K562 treated with DMSO at 1 percent for 12 hours (cell line): ENCODE measurements around the gene CMTM1. TPM values are rescaled to one million over a fixed set of nuclear protein-coding genes. Genes with fewer than 3 reads are reported as not detected.

Experiments used
- total RNA-seq: library from RNA; unstranded; fragments of 300-600 nt; gene quantifications from 2 replicates; pipeline ENCODE4 v1.2.3, GENCODE V29; 2022; ENCODE audit not compliant: insufficient read depth

CMTM1 gene, protein sequence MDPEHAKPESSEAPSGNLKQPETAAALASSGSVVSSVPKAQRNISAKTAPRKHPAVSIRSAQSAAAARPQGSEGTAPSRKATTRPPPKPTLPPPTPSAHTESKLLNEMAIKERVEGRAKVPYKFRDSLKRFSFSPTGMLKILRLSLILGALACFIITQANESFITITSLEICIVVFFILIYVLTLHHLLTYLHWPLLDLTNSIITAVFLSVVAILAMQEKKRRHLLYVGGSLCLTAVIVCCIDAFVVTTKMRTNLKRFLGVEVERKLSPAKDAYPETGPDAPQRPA
- total RNA-seq, result 1.9 and 2.2 TPM in 2 replicates

DNA sequence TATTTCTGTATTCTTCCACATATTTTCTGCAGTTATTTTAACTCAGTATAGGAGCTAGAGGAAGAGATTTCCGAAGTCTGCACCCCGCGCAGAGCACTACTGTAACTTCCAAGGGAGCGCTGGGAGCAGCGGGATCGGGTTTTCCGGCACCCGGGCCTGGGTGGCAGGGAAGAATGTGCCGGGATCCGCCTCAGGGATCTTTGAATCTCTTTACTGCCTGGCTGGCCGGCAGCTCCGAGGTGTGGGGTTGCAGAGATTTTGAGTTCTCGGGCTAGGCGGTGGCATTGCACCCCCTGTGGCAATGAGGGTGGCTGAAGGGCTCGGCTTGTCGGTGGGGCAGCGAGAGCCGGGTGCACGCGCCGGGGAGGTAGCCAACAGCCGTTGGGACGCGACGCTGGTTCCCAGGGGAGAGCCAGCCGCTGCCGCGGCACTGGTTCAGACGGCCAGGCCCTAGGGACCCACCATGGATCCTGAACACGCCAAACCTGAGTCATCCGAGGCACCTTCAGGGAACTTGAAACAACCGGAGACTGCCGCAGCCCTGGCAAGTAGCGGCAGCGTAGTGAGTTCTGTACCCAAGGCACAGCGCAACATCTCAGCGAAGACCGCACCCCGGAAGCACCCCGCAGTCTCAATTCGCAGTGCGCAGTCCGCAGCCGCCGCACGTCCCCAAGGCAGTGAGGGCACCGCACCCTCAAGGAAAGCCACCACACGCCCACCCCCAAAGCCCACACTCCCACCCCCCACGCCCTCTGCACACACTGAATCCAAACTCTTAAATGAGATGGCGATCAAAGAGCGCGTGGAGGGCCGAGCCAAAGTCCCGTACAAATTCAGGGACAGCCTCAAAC lies at the start of gene CMTM1:
Gene CMTM1, plus strand, starts transcription at position 389 of the 851 bp plus-strand sequence. Its CDS starts 75 bp downstream, at position 464.

DNA sequence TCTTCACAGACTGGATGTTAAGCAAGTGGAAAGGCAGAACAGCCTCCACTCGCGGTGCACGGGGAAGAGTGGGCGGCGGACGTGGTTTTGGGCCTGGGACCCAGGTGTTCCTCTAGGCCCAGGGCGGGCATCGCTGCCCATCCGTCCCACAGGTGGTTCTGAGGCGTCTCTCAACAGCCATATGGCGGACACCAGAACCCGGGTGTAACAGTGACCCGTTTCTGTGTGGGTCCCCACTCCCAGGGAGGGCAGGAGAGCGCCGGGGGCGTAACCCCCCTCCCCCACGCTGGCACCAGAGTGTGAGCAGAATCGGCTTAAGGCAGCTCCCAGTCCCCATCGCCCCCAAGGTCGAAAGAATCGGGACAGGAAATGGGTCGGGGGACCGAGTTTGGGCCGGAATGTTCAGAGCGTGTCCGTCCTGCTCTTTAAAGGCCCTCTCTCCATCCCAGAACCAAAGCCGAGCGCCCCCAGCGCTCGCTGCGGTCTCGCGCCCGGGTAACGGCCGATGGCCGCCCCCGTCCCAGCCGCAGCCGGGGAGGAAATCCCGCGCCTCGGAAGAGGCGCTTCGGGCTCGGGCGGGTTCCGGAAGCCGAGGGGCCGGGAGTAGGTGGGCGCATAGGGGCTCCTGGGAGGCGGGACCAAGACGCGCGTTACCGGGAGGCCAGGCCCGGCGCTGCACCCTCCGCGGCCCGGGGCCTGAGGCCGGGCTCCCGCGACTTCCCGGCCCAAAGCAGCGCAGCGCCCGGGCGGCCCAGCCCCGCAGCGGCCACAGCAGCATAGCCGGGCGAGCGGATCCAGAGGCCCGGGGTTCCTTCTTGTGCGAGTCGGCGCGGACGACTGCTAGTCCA lies 16.7 kb upstream of the CMTM1 start, which contains the start of gene TK2:
Gene TK2, minus strand, starts transcription at position 839 of the 848 bp plus-strand sequence. Its CDS starts 61 bp downstream, at position 778.

DNA sequence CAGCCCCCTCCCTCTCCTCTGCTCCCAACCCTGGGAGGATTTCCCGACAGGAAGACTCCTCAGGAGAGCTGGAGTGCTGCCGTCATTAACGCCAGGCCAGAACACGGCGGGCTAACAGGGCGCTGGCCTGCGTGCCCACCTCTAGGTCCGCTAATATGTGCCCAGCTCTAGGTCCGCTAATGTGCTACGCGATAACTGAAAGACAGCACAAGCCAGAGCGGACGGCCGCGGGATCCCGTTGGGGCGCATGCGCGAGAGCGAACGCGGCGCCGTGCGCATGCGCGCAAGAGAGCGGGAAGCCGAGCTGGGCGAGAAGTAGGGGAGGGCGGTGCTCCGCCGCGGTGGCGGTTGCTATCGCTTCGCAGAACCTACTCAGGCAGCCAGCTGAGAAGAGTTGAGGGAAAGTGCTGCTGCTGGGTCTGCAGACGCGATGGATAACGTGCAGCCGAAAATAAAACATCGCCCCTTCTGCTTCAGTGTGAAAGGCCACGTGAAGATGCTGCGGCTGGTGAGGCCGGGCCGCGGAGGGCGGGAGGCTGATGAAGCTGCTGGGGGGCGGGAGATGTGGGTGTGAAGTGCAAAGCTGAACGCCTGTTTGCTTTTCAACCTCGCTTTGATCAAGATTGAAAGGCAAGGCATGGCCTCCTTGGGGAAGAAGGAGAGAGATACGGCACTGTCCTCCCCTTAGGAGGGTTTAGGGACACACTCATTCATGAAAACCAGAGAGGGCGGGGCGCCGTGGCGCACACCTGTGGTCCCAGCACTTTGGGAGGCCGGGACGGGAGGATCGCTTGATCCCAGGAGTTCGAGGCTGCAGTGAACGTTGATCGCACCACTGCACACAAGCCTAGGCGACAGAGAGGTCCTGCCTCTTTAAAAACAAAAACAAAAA lies 13.7 kb upstream of the CMTM1 start, which contains the start of gene CKLF:
Gene CKLF, plus strand, starts transcription at position 291 of the 892 bp plus-strand sequence. Its CDS starts 140 bp downstream, at position 431.

GRCh38 chr16:66578651-66579531 lies 12.7 kb downstream of the CMTM1 start, which contains the start of gene CMTM2:
CMTM2 (plus strand) TSS chr16:66579463; CDS start chr16:66579608, 145 bp downstream.

DNA sequence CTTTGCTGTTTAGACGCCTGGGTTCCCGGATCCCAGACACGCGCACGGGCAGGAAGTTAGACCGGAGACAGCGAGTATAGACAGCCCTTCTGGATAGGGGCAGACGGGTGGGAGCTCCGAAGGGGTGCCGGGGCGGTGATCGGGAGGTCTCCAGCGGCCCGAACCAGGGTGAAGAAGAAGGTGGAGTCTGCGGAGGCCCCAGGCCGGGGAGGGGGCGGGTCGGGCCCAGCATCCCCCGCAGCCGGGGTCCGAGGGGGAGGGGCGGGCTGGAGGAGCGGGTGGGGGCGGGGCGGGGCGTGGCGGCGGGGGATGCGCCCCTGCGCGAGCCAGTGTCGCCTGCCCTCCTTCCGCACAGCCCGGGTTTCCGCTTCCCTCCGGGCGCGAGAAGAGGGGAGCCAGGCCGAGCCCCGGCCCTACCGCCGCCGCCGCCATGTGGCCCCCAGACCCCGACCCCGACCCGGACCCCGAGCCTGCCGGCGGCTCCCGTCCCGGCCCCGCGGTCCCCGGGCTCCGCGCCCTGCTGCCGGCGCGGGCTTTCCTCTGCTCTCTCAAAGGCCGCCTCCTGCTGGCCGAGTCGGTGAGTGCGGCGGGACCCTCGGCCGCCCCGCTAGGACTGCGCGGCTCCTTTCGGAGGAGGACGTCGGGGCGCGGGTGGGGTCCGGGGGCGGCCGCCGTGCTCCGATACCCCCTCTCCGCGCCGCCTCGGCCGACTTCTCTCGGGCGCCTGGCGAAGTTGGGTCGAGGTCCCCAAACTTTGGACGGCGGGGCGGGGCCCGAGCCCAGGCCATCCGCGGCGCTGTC lies 38.3 kb downstream of the CMTM1 start, which contains the start of gene CMTM3:
Gene CMTM3, plus strand, starts transcription at position 329 of the 801 bp plus-strand sequence. Its CDS starts 102 bp downstream, at position 431.

Other genes starting within 250 kb of the CMTM1 start
- not detected in 2 replicates for gene CDH5, start 199.7 kb upstream of the CMTM1 start, total RNA-seq
- gene BEAN1, start 139.1 kb upstream of the CMTM1 start, total RNA-seq, result not detected in 2 replicates
- gene TK2, start 16.3 kb upstream of the CMTM1 start, total RNA-seq, result 5.8 and 12.0 TPM in 2 replicates
- gene CKLF, start 13.9 kb upstream of the CMTM1 start, total RNA-seq, result 162 and 214 TPM in 2 replicates
- gene CMTM2, start 13.0 kb downstream of the CMTM1 start, total RNA-seq, result not detected in 2 replicates
- 42.3 and 71.0 TPM in 2 replicates for gene CMTM3, start 38.3 kb downstream of the CMTM1 start, total RNA-seq
- gene CMTM4, start 130.3 kb downstream of the CMTM1 start, total RNA-seq, result 4.9 and 22.6 TPM in 2 replicates
- gene DYNC1LI2, start 185.2 kb downstream of the CMTM1 start, total RNA-seq, result 6.3 and 41.7 TPM in 2 replicates
- gene TERB1, start 235.1 kb downstream of the CMTM1 start, total RNA-seq, result not detected in 2 replicates